HCT116 (cell line): ENCODE data around the gene IBSP. TPM values are rescaled to one million over a fixed set of nuclear protein-coding genes. Genes with fewer than 3 reads are reported as not detected.

Source experiments
- ATAC-seq: fragments of 200-7000 bp; cut with Tn5 transposase; 2 replicates; pipeline ENCODE4 v1.9.1; 2020; ENCODE audit warnings: mild to moderate bottlenecking, moderate library complexity
- BruUV-seq: library from RNA; stranded (reverse); fragments of 400-500 nt; replicated peaks from 2 replicates; lab custom pipeline; 2021; lab: Mats Ljungman, UMichigan
- CTCF ChIA-PET: fragments of 300-600 bp; sonication (Branson Sonifier 250); formaldehyde crosslinking; loops from one replicate; lab custom pipeline; 2021; ENCODE audit warnings: antibody characterized with exemption; lab: Charles Lee
- POLR2A ChIA-PET: fragments of 300-600, 350-600 bp; sonication (Branson Sonifier 250); formaldehyde crosslinking; loops from one replicate; lab custom pipeline; 2021; ENCODE audit warnings: antibody characterized with exemption; lab: Charles Lee
- RAD21 ChIA-PET, 2 experiments: fragments of 300-600 bp; sonication (Branson Sonifier 250); formaldehyde crosslinking; loops; one replicate each; lab custom pipeline; 2023; ENCODE audit warnings: low total read pairs in 2 of 2; ENCODE audit not compliant: uncharacterized antibody in 2 of 2, unreplicated experiment in 2 of 2, low non-redundant PET in 1 of 2; lab: Charles Lee
- DNase-seq: peaks from one replicate; pipeline ENCODE4 v3.0.0-alpha.2; 2010; ENCODE audit warnings: low read depth, low spot score
- H2AFZ ChIP-seq: fragments of 200-600 bp; shearing (Covaris generic), sonication (generic); 2 replicates; pipeline ENCODE4 v1.6.1; 2017; ENCODE audit warnings: low read depth, mixed run types, mixed read lengths, antibody characterized with exemption, low read length; ENCODE audit not compliant: poor library complexity, severe bottlenecking
- H3K27ac ChIP-seq: 2 replicates; pipeline ENCODE4 v1.5.1; 2012; ENCODE audit warnings: low read depth, low read length
- H3K27me3 ChIP-seq: fragments of 200-600 bp; sonication (generic); 2 replicates; pipeline ENCODE4 v1.6.1; 2016; ENCODE audit warnings: mixed run types, low read length, mixed read lengths; ENCODE audit not compliant: insufficient read depth
- H3K36me3 ChIP-seq, 2 experiments: fragments of 200-500 bp in 1 of 2; fragments of 200-600 bp in 1 of 2; sonication (Bioruptor generic) in 1 of 2; sonication (generic) in 1 of 2; 2 replicates each; pipeline versions ENCODE4 v1.5.1 to v1.6.1; 2014 to 2016; ENCODE audit warnings: low read length in 2 of 2, inconsistent platforms in 1 of 2, mixed read lengths in 1 of 2, mixed run types in 1 of 2; ENCODE audit not compliant: insufficient read depth in 2 of 2, control insufficient read depth in 1 of 2
- H3K4me1 ChIP-seq, 2 experiments: fragments of 200-600 bp in 1 of 2; sonication (generic) in 1 of 2; 2 replicates each; pipeline versions ENCODE4 v1.5.1 to v1.6.1; 2012 to 2017; ENCODE audit warnings: low read length in 2 of 2, inconsistent platforms in 1 of 2, mild to moderate bottlenecking in 1 of 2, mixed read lengths in 1 of 2, mixed run types in 1 of 2, moderate library complexity in 1 of 2; ENCODE audit not compliant: insufficient read depth in 2 of 2, control insufficient read depth in 1 of 2
- H3K4me2 ChIP-seq: fragments of 200-600 bp; sonication (generic); 2 replicates; pipeline ENCODE4 v1.6.1; 2017; ENCODE audit warnings: mixed run types, low read length, mixed read lengths
- H3K4me3 ChIP-seq, 2 experiments: fragments of 200-600 bp in 1 of 2; sonication (generic) in 1 of 2; replicated peaks in 1 of 2; 2 replicates each; pipeline ENCODE4 v1.5.1; 2011 to 2016; ENCODE audit warnings: low read length in 2 of 2, control low read depth in 1 of 2, low read depth in 1 of 2, mild to moderate bottlenecking in 1 of 2, mixed read lengths in 1 of 2, mixed run types in 1 of 2
- H3K79me2 ChIP-seq: fragments of 200-600 bp; sonication (generic); 2 replicates; pipeline ENCODE4 v1.6.1; 2017; ENCODE audit warnings: mild to moderate bottlenecking, mixed run types, low read length, moderate library complexity, mixed read lengths; ENCODE audit not compliant: insufficient read depth
- H3K9ac ChIP-seq: fragments of 200-600 bp; sonication (generic); 2 replicates; pipeline ENCODE4 v1.6.1; 2016; ENCODE audit warnings: low read length, mixed read lengths
- H3K9me2 ChIP-seq: fragments of 200-600 bp; sonication (generic), shearing (Covaris generic); 2 replicates; pipeline ENCODE4 v1.6.1; 2017; ENCODE audit warnings: mixed run types, mild to moderate bottlenecking, moderate library complexity; ENCODE audit not compliant: insufficient read depth
- H3K9me3 ChIP-seq, 2 experiments: fragments of 200-500 bp in 1 of 2; fragments of 200-600 bp in 1 of 2; sonication (Bioruptor generic) in 1 of 2; sonication (generic) in 1 of 2; 2 replicates each; pipeline ENCODE4 v1.6.1; 2014 to 2017; ENCODE audit warnings: low read length in 2 of 2, mixed read lengths in 2 of 2, inconsistent platforms in 1 of 2, low read depth in 1 of 2, mild to moderate bottlenecking in 1 of 2, mixed run types in 1 of 2, moderate library complexity in 1 of 2; ENCODE audit not compliant: control insufficient read depth in 1 of 2, insufficient read depth in 1 of 2
- H4K20me1 ChIP-seq: fragments of 200-600 bp; sonication (generic), shearing (Covaris generic); 2 replicates; pipeline ENCODE4 v1.6.1; 2017; ENCODE audit warnings: mixed run types, mild to moderate bottlenecking, moderate library complexity; ENCODE audit not compliant: insufficient read depth
- POLR2A ChIP-seq: IDR thresholded peaks from 2 replicates; pipeline ENCODE4 v1.7.0; 2011; ENCODE audit warnings: borderline replicate concordance; ENCODE audit not compliant: insufficient read depth, insufficient read length; ENCODE audit errors: extremely low read depth
- POLR2AphosphoS5 ChIP-seq: IDR thresholded peaks from 2 replicates; pipeline ENCODE4 v1.6.1; 2011; ENCODE audit warnings: mild to moderate bottlenecking, low read depth, low read length, moderate library complexity
- RAD21 ChIP-seq: IDR thresholded peaks from 2 replicates; pipeline ENCODE4 v1.6.1; 2012; ENCODE audit warnings: low read depth, mild to moderate bottlenecking
- SIN3A ChIP-seq: IDR thresholded peaks from 2 replicates; pipeline ENCODE4 v1.6.1; 2012; ENCODE audit warnings: low read depth
- SP1 ChIP-seq: IDR thresholded peaks from 2 replicates; pipeline ENCODE4 v1.6.1; 2012; ENCODE audit warnings: low read depth
- SRF ChIP-seq: IDR thresholded peaks from 2 replicates; pipeline ENCODE4 v1.6.1; 2012; ENCODE audit warnings: low read depth
- ZFX ChIP-seq: fragments of 450-650 bp; IDR thresholded peaks from 2 replicates; pipeline ENCODE4 v1.6.1; 2017
- intact Hi-C: fragments of 100-400 bp; cut with micrococcal nuclease; formaldehyde crosslinking; loops from 2 replicates; pipeline ENCODE4 v1.10.0; 2022
- total RNA-seq: library from RNA; stranded (reverse); gene quantifications from one replicate; pipeline ENCODE4 v1.2.1, GENCODE V29; 2021; ENCODE audit not compliant: unreplicated experiment
- TF ChIP-seq, protein P1 (sequence below), 3 experiments: fragments of 200-600 bp in 1 of 3; sonication (generic) in 1 of 3; IDR thresholded peaks in 2 of 3; conservative IDR thresholded peaks in 1 of 3; 2 replicates each; pipeline ENCODE4 v1.5.1; 2012 to 2017; ENCODE audit warnings: low read depth in 2 of 3, low read length in 2 of 3, antibody characterized with exemption in 1 of 3, borderline replicate concordance in 1 of 3, control low read depth in 1 of 3, mild to moderate bottlenecking in 1 of 3, mixed read lengths in 1 of 3, mixed run types in 1 of 3, moderate library complexity in 1 of 3; ENCODE audit not compliant: insufficient read depth in 1 of 3
- TF ChIP-seq, protein P2 (sequence below): IDR thresholded peaks from 2 replicates; pipeline ENCODE4 v1.6.1; 2011; ENCODE audit warnings: mild to moderate bottlenecking, low read length, moderate library complexity; ENCODE audit not compliant: insufficient replicate concordance; ENCODE audit errors: extremely low read depth

IBSP gene
- total RNA-seq, 1 experiment from 2014 or later, result not detected

DNA sequence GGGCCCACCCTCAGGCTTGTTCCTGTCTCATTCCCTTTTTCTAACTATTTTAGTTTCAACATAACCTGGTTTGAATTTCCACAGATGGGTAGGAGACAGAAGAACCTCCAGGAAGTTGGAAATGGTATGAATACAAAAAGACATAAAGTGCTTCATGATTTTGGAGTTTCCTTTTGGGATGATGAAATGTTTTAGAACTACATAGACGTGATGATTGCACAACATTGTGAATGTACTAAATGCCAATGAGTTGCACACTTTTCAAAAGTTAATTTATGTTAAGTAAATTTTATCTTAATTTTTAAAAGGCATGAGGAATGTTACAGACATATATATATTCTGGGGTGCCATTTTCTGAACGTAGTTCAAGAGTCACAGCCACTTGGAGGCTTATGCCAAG, 41.1 kb upstream of the IBSP start (continued):
- TF ChIP-seq, protein P1, sequence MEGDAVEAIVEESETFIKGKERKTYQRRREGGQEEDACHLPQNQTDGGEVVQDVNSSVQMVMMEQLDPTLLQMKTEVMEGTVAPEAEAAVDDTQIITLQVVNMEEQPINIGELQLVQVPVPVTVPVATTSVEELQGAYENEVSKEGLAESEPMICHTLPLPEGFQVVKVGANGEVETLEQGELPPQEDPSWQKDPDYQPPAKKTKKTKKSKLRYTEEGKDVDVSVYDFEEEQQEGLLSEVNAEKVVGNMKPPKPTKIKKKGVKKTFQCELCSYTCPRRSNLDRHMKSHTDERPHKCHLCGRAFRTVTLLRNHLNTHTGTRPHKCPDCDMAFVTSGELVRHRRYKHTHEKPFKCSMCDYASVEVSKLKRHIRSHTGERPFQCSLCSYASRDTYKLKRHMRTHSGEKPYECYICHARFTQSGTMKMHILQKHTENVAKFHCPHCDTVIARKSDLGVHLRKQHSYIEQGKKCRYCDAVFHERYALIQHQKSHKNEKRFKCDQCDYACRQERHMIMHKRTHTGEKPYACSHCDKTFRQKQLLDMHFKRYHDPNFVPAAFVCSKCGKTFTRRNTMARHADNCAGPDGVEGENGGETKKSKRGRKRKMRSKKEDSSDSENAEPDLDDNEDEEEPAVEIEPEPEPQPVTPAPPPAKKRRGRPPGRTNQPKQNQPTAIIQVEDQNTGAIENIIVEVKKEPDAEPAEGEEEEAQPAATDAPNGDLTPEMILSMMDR (IDR thresholded peaks at IDR 0.05 in 2 of 3, conservative IDR thresholded peaks at IDR 0.05 in 1 of 3; ENCODE audit: borderline replicate concordance in 1 of 3, insufficient read depth in 1 of 3, low read depth in 2 of 3, low read length in 2 of 3), result no peak
- TF ChIP-seq, protein P2, sequence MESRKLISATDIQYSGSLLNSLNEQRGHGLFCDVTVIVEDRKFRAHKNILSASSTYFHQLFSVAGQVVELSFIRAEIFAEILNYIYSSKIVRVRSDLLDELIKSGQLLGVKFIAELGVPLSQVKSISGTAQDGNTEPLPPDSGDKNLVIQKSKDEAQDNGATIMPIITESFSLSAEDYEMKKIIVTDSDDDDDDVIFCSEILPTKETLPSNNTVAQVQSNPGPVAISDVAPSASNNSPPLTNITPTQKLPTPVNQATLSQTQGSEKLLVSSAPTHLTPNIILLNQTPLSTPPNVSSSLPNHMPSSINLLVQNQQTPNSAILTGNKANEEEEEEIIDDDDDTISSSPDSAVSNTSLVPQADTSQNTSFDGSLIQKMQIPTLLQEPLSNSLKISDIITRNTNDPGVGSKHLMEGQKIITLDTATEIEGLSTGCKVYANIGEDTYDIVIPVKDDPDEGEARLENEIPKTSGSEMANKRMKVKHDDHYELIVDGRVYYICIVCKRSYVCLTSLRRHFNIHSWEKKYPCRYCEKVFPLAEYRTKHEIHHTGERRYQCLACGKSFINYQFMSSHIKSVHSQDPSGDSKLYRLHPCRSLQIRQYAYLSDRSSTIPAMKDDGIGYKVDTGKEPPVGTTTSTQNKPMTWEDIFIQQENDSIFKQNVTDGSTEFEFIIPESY, result no peak
- no peak for TF ChIP-seq SIN3A
- TF ChIP-seq, all 23 proteins: peak for 0

- Histone ChIP-seq H4K20me1 (no peaks in the 10 kb centered on the region), H3K79me2 (no peaks in the 10 kb centered on the region), H2AFZ (no peak overlapping the region), H3K4me1 (no peaks in the 10 kb centered on the region), H3K36me3 (no peaks in the 10 kb centered on the region), H3K4me3 (no peak overlapping the region), H3K4me2 (no peak overlapping the region), H3K9ac (no peak overlapping the region), H3K9me2 (no peaks in the 10 kb centered on the region), H3K9me3 (no peaks in the 10 kb centered on the region), H3K27me3 (no peaks in the 10 kb centered on the region), H3K27ac (no peak overlapping the region)
- ATAC-seq (no peak), DNase-seq (no peak)
- ChIA-PET POLR2A (no interaction called here), RAD21 (no interaction called here), CTCF (no interaction called here)
- no TSS peak for BruUV-seq
- TF ChIP-seq POLR2AphosphoS5 (no peak), SRF (no peak), ZFX (no peak), RAD21 (no peak), SP1 (no peak), POLR2A (no peak)
- intact Hi-C loops, result no loop called here
Measured at GRCh38 chr4:87762311-87762710, 37.0 kb upstream of the IBSP start.
